ENCODE results near the gene PNKD. TPM values are rescaled to one million over a fixed set of nuclear protein-coding genes. Genes with fewer than 3 reads are reported as not detected.

Gene PNKD
- total and polyA plus RNA-seq, 2 of the 8 experiments (the other 6 are each of a cell fraction or from before 2014, with no cell fraction given), result 43.9 to 65.4 TPM

DNA sequence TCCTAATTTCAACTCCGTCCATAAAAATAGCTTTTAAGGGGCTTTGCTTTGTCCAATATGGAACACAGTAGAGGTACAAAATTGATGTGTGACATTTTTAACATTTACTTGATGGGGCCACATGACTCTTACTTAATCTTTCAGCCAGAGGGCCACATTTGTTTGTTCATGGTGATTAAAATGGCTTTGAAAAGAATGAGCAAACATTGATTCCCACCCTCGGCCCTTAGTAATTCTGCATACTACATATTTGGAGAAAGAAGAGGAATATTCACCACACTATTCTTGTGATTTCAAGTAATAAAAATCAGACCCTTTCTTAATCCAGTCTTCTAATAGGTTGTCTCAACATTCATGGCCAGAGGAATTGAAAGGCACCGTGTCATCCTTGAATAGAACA lies 35.8 kb upstream of the PNKD start (continued):
- TF ChIP-seq, protein P1, sequence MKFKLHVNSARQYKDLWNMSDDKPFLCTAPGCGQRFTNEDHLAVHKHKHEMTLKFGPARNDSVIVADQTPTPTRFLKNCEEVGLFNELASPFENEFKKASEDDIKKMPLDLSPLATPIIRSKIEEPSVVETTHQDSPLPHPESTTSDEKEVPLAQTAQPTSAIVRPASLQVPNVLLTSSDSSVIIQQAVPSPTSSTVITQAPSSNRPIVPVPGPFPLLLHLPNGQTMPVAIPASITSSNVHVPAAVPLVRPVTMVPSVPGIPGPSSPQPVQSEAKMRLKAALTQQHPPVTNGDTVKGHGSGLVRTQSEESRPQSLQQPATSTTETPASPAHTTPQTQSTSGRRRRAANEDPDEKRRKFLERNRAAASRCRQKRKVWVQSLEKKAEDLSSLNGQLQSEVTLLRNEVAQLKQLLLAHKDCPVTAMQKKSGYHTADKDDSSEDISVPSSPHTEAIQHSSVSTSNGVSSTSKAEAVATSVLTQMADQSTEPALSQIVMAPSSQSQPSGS (IDR thresholded peaks at IDR 0.05; ENCODE audit: low read length), result no peak
